ENCODE measurements around the gene E2F2.

- TF ChIP-seq CTCF (IDR thresholded peaks at IDR 0.05; ENCODE audit: low read length): no peak
- no peak for TF ChIP-seq EZH2 (IDR thresholded peaks at IDR 0.05; ENCODE audit: borderline replicate concordance, low read length)
Measured at GRCh38 chr1:23561813-23562100, 30.7 kb upstream of the E2F2 start.
